Measurements from ENCODE around the gene IGSF3.

The IGSF3 gene

DNA sequence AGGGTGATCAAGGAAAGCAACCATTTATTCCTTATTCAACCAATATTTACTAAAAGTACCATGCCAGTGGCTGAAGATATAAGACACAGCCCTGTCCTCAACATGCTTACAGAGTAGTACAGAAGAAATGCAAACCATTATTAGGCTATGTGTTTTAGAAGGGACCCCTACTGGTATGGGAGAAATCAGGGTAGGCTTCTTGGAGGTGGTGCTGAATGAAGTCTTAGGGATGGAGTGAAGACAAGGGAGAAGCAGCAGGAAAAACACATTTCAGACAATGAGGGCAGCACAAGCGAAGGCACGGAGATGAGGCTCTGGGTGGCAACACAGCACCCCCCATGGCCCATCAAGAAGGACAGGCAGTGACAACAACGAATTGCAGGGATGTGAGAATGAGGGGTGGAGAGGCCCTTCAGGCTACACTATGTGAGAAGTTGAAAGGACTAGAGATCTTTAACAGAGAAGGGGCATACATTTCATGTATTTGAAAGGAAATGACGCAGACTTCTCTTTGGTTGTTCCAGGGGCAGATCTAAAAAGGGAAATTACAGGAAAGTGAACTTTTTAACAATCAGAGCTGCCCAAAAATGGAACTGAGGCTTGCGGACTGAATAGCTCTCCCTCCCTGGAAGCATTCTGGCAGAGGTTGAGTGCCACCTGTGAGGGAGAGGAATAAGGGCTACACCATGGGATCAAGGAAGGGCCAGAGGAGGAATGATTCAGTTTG lies 79.9 kb downstream of the IGSF3 start:
- no peak overlapping the region for H3K27ac ChIP-seq

DNA sequence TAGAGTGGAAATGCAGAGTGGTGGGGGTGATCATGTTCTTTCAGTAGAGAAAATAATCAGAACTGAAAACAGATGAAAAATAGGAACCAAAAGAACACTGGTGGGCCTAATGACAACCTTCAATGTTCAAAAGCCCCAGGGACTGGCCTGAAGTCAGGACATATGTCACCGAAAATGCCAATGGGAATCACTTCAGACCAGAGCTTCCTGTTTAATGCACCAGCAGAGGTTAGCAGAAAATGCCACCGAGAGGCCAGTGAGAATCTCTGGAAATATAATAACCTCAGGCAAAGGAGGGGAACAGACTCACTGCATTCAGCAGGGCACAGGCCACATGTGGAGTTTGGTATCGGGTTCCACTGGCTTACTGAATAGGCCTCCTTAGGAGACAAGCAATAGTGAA lies 80.8 kb downstream of the IGSF3 start:
- H3K27ac ChIP-seq: no peak overlapping the region
- H3K27me3 ChIP-seq (ENCODE audit: control insufficient read depth, insufficient read depth, low read length): no peaks in the 10 kb centered on the region
- no peak for TF ChIP-seq CTCF (IDR thresholded peaks at IDR 0.05)
- H3K9me3 ChIP-seq (ENCODE audit: control insufficient read depth, low read length): no peaks in the 10 kb centered on the region
- H3K4me2 ChIP-seq (ENCODE audit: low read length): no peak overlapping the region
- H3K36me3 ChIP-seq (ENCODE audit: control insufficient read depth, insufficient read depth, low read length): no peaks in the 10 kb centered on the region
- H3K9ac ChIP-seq: no peak overlapping the region
- no peaks in the 10 kb centered on the region for H3K4me1 ChIP-seq
- no peaks in the 10 kb centered on the region for H3K79me2 ChIP-seq
- no peak overlapping the region for H3K4me3 ChIP-seq (ENCODE audit: low read depth, low read length)
- no peak overlapping the region for H2AFZ ChIP-seq

More for the DNA sequence above, 79.9 kb downstream of the IGSF3 start:
- Histone ChIP-seq H3K9ac (no peak overlapping the region), H3K4me3 (ENCODE audit: low read depth, low read length) (no peak overlapping the region), H2AFZ (no peak overlapping the region), H3K4me2 (ENCODE audit: low read length) (no peak overlapping the region), H3K36me3 (ENCODE audit: control insufficient read depth, insufficient read depth, low read length) (no peaks in the 10 kb centered on the region), H3K27me3 (ENCODE audit: control insufficient read depth, insufficient read depth, low read length) (no peaks in the 10 kb centered on the region), H3K9me3 (ENCODE audit: control insufficient read depth, low read length) (no peaks in the 10 kb centered on the region), H3K79me2 (no peaks in the 10 kb centered on the region), H3K4me1 (no peaks in the 10 kb centered on the region)
- TF ChIP-seq CTCF (IDR thresholded peaks at IDR 0.05): no peak

DNA sequence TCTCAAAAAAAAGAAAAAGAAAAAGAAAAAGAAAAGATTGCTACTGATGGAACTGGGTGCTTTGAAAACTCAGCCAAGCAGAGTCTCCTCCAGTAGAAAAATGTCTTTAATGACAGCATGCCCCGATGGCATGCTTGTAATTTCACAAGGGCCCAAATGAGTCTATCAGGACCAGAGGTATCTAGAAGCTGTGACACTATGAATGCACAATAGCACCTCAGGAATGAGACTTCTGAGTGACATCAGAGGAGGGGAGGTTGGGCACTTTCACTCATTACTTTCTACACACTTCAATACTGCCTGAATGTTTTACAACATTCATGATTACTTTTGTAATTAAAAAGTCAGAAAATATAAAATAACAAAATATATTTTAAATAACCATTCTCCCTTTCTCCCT lies 81.6 kb downstream of the IGSF3 start:
- no peaks in the 10 kb centered on the region for H3K9me3 ChIP-seq (ENCODE audit: control insufficient read depth, low read length)
- H3K36me3 ChIP-seq (ENCODE audit: control insufficient read depth, insufficient read depth, low read length): no peaks in the 10 kb centered on the region
- H3K27ac ChIP-seq: no peak overlapping the region
- H2AFZ ChIP-seq: no peak overlapping the region
- no peaks in the 10 kb centered on the region for H3K4me1 ChIP-seq
- H3K27me3 ChIP-seq (ENCODE audit: control insufficient read depth, insufficient read depth, low read length): no peaks in the 10 kb centered on the region
- no peak for TF ChIP-seq CTCF (IDR thresholded peaks at IDR 0.05)
- no peak overlapping the region for H3K9ac ChIP-seq
- no peak overlapping the region for H3K4me3 ChIP-seq (ENCODE audit: low read depth, low read length)
- H3K4me2 ChIP-seq (ENCODE audit: low read length): no peak overlapping the region
- H3K79me2 ChIP-seq: no peaks in the 10 kb centered on the region

DNA sequence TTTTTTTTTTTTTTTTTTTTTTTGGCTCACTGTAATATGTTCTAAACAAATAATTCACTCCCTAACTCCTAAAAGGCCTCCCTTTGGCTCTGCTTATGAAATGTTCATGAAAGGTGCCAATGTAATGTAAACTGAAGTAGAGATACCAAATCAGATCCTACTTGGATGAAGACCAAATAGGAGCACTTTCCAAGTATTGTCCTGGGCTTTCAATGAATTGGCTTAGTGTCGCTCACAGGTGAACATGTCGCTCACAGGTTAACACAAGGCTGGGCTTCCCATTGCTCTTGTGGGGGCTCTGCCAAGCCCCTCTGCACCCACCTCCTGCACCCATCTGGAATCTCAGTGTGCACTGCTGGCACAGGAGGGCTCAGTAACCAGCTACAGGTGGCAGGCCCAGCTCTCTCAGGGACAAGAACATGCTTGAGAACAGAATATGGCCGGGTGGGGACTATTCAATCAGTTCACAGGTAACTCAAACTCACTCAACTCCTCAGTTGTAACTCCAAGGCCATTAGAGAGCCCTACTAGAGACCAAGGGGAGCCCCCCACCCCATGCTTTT lies 86.1 kb downstream of the IGSF3 start:
- Histone ChIP-seq H3K4me1 (no peaks in the 10 kb centered on the region), H3K9ac (no peak overlapping the region), H3K79me2 (no peaks in the 10 kb centered on the region), H3K36me3 (ENCODE audit: control insufficient read depth, insufficient read depth, low read length) (no peaks in the 10 kb centered on the region), H3K9me3 (ENCODE audit: control insufficient read depth, low read length) (no peaks in the 10 kb centered on the region), H3K4me2 (ENCODE audit: low read length) (no peak overlapping the region), H3K27ac (no peak overlapping the region), H3K4me3 (ENCODE audit: low read depth, low read length) (no peak overlapping the region), H2AFZ (no peak overlapping the region), H3K27me3 (ENCODE audit: control insufficient read depth, insufficient read depth, low read length) (no peaks in the 10 kb centered on the region)
- no peak for TF ChIP-seq CTCF (IDR thresholded peaks at IDR 0.05)
